ENCODE measurements around the gene UBXN7. TPM values are rescaled to one million over a fixed set of nuclear protein-coding genes. Genes with fewer than 3 reads are reported as not detected.

The UBXN7 gene
- total RNA-seq, 2 experiments from 2014 or later = 58.4 to 63.7 TPM

DNA sequence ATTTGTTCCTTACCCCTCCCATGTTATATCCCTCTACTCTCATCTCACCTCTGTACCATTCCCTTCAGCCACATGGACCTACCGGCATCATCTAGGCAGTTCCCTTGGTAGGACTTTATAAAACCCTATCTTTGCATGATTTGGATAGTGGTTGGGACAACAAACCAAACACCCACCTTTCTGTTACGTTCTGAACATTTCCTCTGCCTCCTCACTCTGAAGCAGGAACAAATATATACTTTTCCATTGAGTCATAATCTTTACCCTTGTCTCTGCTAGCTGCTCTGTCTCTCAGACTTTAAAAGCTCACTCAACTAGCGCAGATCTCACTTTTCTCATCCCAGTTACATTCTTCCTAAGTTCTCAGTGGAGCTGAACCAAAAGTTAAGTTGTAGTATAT is 17.8 kb downstream of the UBXN7 start:
- no peak for DNase-seq
- H3K4me3 Mint-ChIP-seq = peak overlapping the region; percentile 11
- no peaks in the 10 kb centered on the region for H3K27me3 Mint-ChIP-seq
- ATAC-seq = peak; percentile 77
- intact Hi-C loops (cut with micrococcal nuclease) = no loop called here
- H3K36me3 Mint-ChIP-seq (ENCODE audit: low read depth) = peaks cover 8% of the 10 kb centered on the region
- peaks cover 5% of the 10 kb centered on the region for H3K9me3 Mint-ChIP-seq
- CTCF ChIA-PET = no interaction called here
- TF ChIP-seq CTCF (IDR thresholded peaks at IDR 0.05) = no peak
- POLR2A ChIA-PET = no interaction called here
- H3K4me1 Mint-ChIP-seq (ENCODE audit: low read depth) = peaks cover 51% of the 10 kb centered on the region
- H3K27ac Mint-ChIP-seq = peak overlapping the region; percentile 75

- no peak overlapping the region for H3K4me3 Mint-ChIP-seq
- TF ChIP-seq CTCF (IDR thresholded peaks at IDR 0.05) = no peak
- ATAC-seq = no peak
- H3K27ac Mint-ChIP-seq = no peak overlapping the region
- CTCF ChIA-PET = no interaction called here
- peaks cover 13% of the 10 kb centered on the region for H3K9me3 Mint-ChIP-seq
- intact Hi-C loops (cut with micrococcal nuclease) = no loop called here
- POLR2A ChIA-PET = no interaction called here
- H3K27me3 Mint-ChIP-seq = no peaks in the 10 kb centered on the region
- no peak for DNase-seq
- peaks cover 15% of the 10 kb centered on the region for H3K36me3 Mint-ChIP-seq (ENCODE audit: low read depth)
- peaks cover 48% of the 10 kb centered on the region for H3K4me1 Mint-ChIP-seq (ENCODE audit: low read depth)
Observed at GRCh38 chr3:196412704-196413103, 19.5 kb downstream of the UBXN7 start.

DNA sequence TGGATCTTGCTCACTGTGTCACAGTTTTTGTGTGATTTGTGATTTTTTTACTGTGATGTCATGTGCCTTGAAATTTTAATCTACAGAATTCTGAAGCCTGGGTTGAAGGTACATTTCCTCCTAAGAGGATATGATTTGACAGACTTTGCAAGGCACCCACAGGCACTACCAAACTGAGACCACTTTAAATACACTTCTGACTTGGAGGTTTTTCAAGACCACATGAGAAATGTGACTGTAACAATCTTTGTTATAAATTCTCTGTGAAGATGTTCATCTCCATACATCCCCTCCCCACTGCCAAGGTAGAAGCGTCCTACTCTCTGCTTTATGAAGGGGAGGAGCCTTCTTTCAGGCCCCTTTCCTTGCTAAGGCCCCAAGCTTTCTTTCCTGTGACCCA is 22.8 kb downstream of the UBXN7 start:
- no peak overlapping the region for H3K4me3 Mint-ChIP-seq
- no peak for TF ChIP-seq CTCF (IDR thresholded peaks at IDR 0.05)
- ChIA-PET CTCF (no interaction called here), POLR2A (no interaction called here)
- H3K36me3 Mint-ChIP-seq (ENCODE audit: low read depth) = peaks cover 24% of the 10 kb centered on the region
- H3K27me3 Mint-ChIP-seq = no peaks in the 10 kb centered on the region
- peaks cover 11% of the 10 kb centered on the region for H3K9me3 Mint-ChIP-seq
- ATAC-seq (peak; percentile 37), DNase-seq (no peak)
- no peak overlapping the region for H3K27ac Mint-ChIP-seq
- H3K4me1 Mint-ChIP-seq (ENCODE audit: low read depth) = peaks cover 30% of the 10 kb centered on the region
- intact Hi-C loops (cut with micrococcal nuclease) = no loop called here

DNA sequence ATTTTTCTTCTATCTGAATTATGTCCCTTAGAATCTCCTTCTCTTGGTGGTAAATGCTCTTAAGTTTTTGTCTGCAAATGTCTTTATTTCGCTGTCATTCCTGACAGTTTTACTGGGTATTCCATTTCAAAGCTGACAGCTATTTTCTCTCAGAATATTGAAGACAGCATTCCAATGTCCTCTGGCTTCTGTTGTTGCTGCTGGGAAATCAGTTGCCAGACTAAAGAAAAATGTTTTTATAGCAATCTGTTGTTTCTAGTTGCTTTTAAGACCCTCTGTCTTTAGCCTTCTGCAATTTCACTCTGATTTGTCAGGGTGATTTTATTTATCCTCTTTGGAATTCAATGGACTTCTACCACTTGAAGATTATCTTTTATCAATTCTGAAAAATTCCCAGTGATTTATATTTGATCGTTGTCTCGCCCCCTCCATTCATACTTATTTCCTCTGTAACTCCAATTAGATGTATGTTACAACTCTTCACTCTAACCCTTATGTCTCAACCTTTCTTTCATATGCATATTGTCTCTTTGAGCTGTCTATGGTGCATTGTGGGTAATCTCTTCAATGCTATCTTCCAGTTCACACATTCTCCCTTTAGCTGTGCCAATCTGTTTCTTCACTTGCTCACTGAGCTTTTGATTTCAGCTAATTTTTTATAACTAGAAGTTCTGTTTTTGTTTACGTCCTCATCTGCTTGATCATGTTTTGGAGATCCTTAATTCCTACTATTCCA is 23.5 kb downstream of the UBXN7 start:
- Mint-ChIP-seq H3K27ac (no peak overlapping the region), H3K27me3 (no peaks in the 10 kb centered on the region), H3K36me3 (ENCODE audit: low read depth) (peaks cover 24% of the 10 kb centered on the region), H3K4me1 (ENCODE audit: low read depth) (peaks cover 26% of the 10 kb centered on the region), H3K9me3 (peaks cover 11% of the 10 kb centered on the region), H3K4me3 (no peak overlapping the region)
- POLR2A ChIA-PET = no interaction called here
- ATAC-seq = no peak
- TF ChIP-seq CTCF (IDR thresholded peaks at IDR 0.05) = no peak
- no peak for DNase-seq
- CTCF ChIA-PET = interaction anchor here (1.0 kb wide), 1 partner anchor 10 kb away, joined by 3 read pairs; no protein-coding TSS in a partner anchor
- intact Hi-C loops (cut with micrococcal nuclease) = no loop called here

DNA sequence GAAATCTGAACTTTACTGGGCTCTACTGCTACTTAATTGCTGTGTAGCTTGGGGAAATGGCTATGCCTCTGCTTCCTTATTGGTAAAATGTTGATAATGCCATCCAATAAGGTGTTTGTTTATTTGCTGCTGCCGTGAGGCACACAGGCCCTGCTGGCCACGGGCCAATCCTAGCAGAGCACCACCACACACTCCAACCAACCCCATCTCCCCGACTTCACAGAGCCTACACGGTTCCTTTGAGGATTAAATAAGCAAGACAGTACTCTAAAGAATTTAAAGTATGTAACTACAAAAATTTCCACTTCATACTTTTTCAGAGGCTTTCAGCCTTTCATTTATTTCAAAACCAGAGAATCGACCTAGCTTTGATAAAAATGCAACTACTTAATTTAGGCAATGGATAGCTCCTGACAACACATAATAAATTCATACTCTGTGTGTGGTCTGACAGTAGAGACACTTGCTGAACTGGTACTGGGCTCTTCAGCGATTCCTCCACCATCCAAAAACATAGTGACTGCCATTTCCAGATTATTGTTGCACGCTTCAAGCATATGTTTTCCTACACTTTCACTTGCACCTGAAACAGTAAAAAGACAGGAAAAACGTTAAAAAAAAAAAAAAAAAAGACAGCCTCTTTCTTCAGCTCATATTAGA is 25.3 kb downstream of the UBXN7 start:
- Mint-ChIP-seq H3K4me3 (no peak overlapping the region), H3K27me3 (no peaks in the 10 kb centered on the region), H3K36me3 (ENCODE audit: low read depth) (peaks cover 24% of the 10 kb centered on the region), H3K9me3 (peaks cover 11% of the 10 kb centered on the region), H3K4me1 (ENCODE audit: low read depth) (peaks cover 16% of the 10 kb centered on the region), H3K27ac (no peak overlapping the region)
- CTCF ChIA-PET = interaction anchor here (0.6 to 0.8 kb wide), 2 partner anchors 115 to 383 kb away, joined by 3 to 4 read pairs; no protein-coding TSS in a partner anchor
- ATAC-seq (no peak), DNase-seq (no peak)
- POLR2A ChIA-PET = no interaction called here
- TF ChIP-seq CTCF (IDR thresholded peaks at IDR 0.05) = no peak
- intact Hi-C loops (cut with micrococcal nuclease) = no loop called here

Data from activated CD8-positive, alpha-beta T cell treated with anti-CD3 and anti-CD28 coated beads for 36 hours (primary cell).